NT2/D1 (cell line): ENCODE measurements around the gene LURAP1L.

Experiments used
- YY1 ChIP-seq: IDR thresholded peaks from 2 replicates; pipeline ENCODE4 v1.6.1; 2011; ENCODE audit not compliant: insufficient read length, insufficient read depth
- ZNF274 ChIP-seq: IDR thresholded peaks from 2 replicates; pipeline ENCODE4 v1.6.1; 2011; ENCODE audit warnings: mild to moderate bottlenecking, low read depth, low read length

DNA sequence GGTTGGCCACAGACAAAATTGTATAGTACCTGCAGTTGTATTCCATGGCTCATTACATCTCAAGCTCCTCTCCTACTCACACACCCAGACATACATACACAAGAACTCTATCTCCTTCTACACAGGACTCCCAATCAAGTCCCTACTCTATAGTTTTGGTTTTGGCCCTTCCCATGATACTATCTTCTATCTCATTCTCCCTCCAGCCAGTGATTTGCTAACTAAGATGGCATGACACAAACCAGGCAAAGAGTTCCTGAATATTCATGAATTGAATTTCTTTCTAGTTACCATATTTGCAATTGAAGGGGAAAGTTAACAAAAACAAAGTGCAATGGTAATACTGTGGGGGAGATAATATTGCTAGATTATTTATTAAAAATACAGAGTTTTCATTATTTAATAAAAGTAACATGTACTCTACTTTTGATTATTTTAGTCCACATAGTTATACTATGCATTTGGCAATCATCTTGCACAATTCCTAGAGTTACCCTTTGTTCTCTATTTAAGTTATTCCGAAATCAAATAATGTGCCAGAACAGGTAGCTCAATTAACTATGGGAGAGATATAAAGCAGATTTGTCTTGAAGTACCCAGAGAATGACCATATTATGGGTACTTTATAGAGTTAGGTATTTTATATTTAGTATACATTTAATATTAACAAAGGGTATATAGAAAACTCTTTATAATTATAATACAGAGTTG is 9.6 kb upstream of the LURAP1L start:
- no peak for TF ChIP-seq ZNF274
- TF ChIP-seq YY1 = no peak
